ENCODE data around the gene GPSM3. TPM values are rescaled to one million over a fixed set of nuclear protein-coding genes. Genes with fewer than 3 reads are reported as not detected.

GPSM3 gene, protein sequence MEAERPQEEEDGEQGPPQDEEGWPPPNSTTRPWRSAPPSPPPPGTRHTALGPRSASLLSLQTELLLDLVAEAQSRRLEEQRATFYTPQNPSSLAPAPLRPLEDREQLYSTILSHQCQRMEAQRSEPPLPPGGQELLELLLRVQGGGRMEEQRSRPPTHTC
- total RNA-seq, result 3.8 and 5.2 TPM in 2 replicates

DNA sequence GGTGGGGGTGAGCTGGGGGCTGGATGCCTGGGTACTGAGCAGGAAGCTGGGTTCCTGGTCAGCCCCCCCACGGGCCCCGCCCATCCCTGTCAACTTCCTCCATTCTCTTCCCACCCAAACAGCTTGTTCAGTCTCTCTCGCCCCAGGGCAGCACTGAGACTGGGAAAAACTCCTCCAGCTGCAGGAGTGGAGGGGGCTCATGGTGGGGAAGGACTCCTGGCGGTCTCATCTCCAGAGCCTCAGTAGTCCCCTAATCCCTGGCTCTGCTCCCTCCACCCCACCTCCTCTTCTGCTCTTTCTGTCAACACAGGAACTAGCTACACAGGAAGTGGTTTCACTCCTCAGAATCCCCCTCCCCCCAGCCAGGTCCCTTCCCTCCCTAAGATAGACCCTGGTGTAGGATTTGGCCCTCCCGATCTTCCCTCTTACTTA is at the start of gene GPSM3:
GPSM3 (minus strand) TSS at position 36 of the 432 bp plus-strand sequence. CDS start 130 bp downstream, outside the sequence.

DNA sequence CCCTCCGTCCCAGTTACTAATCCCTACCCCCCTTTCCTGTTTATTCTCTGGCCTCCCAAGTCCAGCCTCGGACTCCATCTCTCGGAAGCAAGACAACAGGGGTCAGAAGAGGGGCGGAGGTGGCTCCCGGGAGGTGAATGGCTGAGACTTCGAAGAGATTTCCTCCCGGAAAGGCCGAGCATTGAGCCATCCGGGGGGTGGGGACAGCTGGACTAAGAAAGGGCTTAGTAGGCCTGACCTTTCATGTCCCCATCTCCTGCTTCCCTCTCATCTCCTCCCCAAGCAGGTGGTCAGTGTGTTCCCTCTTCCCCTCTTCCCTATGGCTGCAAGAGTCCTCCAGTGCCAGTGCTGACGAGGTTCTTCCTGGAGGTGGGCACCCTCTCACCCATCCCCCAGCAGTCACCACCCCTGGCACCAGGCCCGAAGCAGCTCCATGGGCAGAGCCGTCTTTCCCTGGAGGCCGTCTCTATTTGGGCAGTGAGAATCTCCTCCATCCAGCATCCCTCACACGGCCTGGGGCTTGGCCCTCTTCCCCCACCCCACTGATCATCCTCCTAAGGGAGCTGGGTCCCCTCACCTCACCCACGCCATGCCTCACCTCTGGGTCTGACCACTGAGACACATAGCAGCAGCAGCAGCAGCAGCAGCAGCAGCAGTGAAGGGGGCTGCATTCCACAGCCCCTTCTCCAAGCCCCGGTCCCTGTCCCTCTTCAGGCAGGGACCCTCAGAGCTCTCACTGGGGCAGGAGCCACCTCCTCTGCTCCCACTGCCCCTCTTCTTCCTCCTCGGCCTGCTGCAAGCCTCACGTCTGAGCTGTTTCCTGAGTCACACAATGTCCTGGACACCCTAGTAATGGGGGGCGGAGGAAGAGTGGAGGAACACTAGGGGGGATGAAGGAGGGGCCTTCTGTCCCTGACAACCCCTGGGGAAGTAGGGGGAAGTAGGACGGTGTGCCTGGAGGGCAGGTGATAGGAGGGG is 31.1 kb upstream of the GPSM3 start, which contains the start of gene NOTCH4:
NOTCH4 (minus strand) TSS at position 810 of the 978 bp plus-strand sequence; CDS start at position 671, 139 bp downstream.

DNA sequence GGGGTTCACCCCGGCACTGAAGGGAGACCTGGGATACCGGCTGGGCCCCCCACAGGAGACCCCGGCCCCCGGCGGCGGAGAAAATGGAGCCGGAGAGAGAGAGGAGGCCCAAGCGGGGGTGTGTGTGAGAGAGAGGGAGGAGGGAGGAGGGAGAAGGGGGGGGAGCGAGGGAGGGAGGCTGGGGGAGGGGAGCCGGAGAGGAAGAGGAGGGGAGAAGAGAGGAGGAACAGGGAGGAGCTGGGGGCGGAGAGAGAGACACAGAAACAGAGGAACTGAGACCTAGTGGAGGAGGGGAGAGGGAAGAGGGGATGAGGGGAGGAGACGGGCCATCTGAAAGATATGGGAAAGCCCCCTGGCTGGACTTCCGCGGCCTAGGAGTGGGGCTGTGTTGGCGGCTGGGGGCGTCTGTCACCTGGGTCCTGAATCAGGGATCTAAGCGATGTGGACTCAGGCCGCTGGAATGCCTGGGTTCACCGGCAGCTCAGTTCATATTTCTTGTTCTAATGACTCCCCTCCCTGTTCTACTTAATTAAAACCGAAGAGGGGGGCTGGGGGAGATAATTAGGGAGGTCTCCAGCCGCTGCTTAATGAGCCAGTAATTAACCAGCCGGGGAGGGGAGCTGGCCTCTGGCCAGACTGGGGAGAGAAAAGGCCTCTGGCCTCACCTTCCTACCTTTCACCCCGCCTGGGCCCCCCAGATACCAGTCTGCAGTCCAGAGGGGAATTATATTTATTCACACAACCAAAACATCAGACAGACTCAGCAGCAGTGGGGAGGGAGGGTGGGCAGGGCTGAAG is 2.2 kb downstream of the GPSM3 start, which contains the start of gene PBX2:
PBX2 (minus strand) TSS at position 149 of the 798 bp plus-strand sequence. CDS start 287 bp downstream, outside the sequence.

DNA sequence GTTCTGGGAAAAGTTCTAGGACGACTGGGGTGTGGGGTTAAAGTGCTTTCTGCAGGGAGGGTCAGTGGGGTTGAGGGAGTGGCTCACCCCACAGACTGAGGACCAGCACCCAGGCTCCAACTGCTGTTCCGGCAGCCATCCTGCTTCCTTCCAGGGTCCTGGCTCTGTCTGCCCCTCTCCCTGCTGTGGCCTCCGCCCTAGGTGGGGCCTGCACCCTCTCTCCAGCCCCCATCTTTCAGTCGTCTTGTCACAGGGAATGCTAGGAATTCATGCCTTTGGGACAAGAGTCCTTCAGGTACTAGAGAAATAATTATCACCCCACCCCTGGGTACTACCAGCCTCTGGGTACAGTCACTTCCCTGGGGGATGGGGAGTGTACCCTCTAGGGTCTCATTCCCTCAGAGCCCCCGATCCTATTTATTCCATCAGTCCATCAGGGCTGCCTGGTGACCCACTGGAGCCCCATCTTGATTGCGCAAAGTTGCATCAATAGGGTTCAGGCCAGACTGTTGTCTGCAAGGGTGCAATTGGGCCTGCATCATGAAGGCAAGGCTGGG is 8.3 kb downstream of the GPSM3 start, which contains the start of gene AGER:
AGER (minus strand) TSS at position 170 of the 557 bp plus-strand sequence; CDS start at position 139, 31 bp downstream.

DNA sequence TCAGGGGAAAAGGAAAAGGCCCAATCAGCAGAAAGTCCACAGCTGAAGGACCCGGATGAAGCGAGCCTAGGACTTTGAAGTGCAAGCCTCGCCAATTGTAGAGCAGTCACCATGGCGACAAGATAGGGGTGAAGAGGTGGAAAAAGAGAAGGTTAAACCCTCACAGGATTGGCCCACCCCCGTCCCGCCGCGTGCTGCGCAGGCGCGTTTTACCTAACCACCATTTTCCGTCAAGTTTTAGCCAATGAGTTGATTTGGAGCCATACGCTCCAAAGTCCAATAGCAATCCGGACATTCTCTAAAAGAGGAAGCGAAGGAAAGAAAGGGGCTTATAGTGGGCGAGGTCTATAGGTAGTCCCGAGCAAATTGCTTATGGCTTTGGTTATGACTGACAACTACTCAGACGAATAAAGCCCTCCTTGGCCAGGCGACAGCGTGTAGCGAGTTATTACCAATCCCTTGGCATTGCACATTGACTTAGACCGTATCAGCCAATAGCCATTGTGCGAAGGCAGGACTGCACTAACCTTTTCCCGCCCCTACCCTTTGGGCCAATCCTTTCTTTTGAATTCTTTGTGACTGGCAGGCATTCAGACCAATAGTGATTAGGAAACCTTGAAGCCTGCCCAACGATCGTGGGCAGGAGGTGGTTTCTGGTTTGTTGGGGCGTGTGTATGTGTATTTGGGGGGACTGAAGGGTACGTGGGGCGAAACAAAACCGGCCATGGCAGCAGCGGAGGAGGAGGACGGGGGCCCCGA is 14.5 kb downstream of the GPSM3 start, which contains the start of gene RNF5:
RNF5 (plus strand) TSS at position 618 of the 759 bp plus-strand sequence; CDS start at position 725, 107 bp downstream.

DNA sequence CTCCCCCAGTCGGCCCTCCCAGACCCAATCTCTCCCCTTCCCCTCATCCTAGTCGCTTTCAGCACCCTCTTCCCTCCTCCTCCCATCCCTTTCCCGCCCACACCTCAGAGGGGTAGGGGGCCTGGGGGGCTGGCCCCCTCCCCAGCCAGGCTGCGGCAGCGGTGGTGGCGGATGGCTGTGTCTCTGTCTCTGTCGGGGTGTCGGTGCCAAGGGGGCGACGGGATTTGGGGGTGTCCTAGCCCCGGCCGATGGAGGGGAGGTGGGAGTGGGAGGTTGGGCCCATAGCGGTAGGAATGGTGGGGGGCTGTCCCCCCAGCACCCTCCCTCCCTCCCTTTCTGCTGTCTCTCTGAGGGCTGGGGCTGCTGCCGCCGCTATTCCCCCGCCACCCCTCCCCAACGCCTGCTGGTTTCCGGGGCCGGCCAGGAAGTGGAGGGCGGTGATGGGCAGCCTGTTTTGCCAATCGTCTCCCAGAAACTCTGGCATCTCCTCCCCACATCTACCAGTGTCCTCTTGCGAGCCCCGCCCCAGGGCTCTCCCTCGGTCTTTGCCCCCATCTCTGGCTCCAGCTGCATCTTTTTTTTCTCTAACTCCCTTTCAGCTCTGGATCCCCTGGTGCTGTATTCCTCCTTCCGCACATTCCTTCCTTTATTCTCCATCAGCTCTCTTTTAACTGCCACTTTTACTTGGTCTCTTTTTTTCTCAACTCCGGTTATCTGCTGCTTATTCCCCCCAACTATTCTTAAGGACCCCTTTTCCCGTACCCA is 16.6 kb downstream of the GPSM3 start, which contains the start of gene AGPAT1:
AGPAT1 (minus strand) TSS at position 374 of the 765 bp plus-strand sequence. CDS start 4,588 bp downstream, outside the sequence.

DNA sequence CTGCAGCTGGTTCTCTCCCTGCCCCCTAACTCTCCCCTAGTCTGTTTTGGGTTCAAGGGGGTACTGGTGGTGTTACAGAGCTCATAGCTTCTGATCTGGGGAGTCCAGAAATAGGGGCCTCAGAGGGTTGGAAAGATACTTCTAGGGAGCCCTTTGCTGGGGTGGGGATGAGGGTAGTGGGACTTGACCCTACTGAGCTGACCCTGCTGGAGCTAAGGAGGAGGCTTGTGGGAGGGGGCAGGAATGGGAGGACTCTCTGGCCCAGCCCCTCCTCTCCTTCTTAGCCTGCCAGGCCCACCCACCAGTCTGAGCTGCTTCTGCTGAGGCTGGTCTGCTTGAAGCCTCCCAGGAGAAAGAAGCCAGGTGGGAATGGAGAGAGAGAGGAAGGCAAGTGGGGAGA is 28.1 kb downstream of the GPSM3 start, which contains the start of gene EGFL8:
EGFL8 (plus strand) TSS at position 301 of the 400 bp plus-strand sequence. CDS start 1,571 bp downstream, outside the sequence.

DNA sequence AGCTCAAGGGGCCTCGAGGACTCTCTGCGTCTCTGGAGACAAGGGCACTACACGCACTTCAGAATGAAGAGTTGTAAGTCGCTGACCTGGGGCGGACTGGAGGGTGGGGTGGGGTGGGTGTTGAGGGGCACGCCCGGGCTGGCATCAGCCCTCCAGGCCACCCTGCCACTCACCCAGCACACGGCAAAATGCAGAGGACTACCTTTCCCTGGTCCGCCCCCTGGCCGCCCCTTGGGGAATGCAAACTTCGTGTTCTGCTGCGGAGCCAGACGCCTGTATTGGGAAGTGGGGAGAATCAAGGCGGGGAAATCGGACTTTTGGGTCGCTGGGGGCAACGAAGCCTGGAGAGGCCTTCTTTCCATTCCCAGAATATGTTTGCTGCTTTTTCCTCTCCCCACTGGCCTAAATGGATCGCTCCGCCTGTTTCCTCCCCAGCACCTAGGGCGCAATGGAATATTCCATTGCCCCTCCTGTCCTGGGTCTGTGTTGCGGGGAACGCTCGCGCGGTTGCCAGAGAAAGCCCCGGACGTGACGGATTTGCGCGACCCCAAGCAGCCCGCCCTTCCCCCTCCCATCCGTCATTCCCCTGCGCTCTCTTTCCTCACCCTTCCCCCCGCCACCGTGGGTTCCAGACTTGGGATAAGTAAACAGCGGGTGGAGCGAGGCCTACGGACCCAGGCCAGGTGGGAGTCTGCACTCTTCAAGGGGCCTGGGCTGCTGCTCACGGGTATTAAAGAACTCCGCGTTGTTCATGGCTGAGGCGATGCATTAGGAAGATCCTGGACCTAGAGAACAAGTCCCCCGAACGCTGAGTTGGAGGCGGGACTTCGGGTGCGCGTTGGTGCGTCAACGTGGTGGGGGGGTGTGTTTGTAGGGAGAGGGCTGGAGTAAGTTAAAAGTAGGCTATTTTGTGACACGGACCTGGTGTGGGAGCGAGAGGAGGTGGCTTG is 38.6 kb downstream of the GPSM3 start, which contains the start of gene PPT2:
PPT2 (plus strand) TSS at position 578 of the 950 bp plus-strand sequence. CDS start 454 bp downstream, outside the sequence.

DNA sequence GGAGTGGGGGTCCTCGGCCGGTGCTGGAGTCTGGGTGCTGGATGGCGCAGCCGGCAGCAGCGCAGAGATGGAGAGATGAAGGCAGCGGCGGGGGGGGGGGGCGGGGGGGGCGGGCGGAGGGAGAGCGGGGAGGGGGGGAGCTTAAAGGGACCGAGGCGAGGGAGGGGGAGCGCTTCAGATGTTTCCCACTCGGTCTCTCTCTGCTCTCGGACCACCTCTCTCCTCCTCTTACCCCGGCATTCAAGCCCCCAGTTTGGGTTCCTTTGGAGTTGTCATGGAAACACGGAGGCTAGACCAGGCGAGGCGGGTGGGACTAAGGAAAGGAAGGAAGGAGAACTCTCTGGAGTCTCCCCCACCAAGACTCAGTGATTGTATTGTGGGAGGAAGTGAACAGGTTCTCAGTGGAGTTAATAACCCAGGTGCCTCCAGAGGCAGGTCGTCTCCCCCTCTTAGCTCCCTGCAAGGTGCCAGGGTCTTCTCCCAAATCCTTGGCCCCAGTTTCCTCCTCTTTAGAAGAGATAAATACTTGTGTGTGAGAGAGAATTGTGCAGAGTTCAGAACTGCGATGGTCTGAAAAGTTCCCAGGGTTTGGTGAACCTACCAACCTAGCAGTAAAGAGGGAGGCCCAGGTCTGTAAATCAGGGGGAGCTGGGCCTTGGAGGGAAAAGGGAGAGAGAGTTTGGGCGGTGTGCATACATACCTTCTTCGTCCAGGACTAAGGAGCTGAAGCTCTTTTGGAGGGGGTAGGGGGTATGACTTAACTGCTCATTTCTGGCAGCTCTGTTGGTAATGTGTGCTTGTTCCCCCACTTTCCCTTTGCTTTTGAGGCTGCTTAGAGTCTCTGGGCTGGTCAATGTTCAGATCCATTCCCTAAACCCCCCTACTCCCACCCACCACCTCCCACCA is 40.3 kb downstream of the GPSM3 start, which contains the start of gene PRRT1:
PRRT1 (minus strand) TSS at position 77 of the 906 bp plus-strand sequence. CDS start 112 bp downstream, outside the sequence.

Other genes starting within 250 kb of the GPSM3 start
- gene CFB, start 246.5 kb downstream of the GPSM3 start, total RNA-seq, result 1.3 and 7.9 TPM in 2 replicates
- gene NELFE, start 233.7 kb downstream of the GPSM3 start, total RNA-seq, result 118 and 128 TPM in 2 replicates
- gene SKIC2, start 233.5 kb downstream of the GPSM3 start, total RNA-seq, result 33.7 and 49.4 TPM in 2 replicates
- gene DXO, start 220.5 kb downstream of the GPSM3 start, total RNA-seq, result 10.6 and 12.7 TPM in 2 replicates
- 0.65 and 0.91 TPM in 2 replicates for gene C4A, start 210.6 kb downstream of the GPSM3 start, total RNA-seq
- 0.32 and 1.1 TPM in 2 replicates for gene C4B, start 177.8 kb downstream of the GPSM3 start, total RNA-seq
- not detected in 2 replicates for gene CYP21A2, start 154.2 kb downstream of the GPSM3 start, total RNA-seq
- gene TNXB, start 83.3 kb downstream of the GPSM3 start, total RNA-seq, result under 0.01 and 0.15 TPM in 2 replicates
- 15.3 and 15.7 TPM in 2 replicates for gene ATF6B, start 64.4 kb downstream of the GPSM3 start, total RNA-seq
- 7.4 and 9.7 TPM in 2 replicates for gene FKBPL, start 62.4 kb downstream of the GPSM3 start, total RNA-seq
- under 0.01 and 0.30 TPM in 2 replicates for gene PRRT1, start 40.7 kb downstream of the GPSM3 start, total RNA-seq
- 22.2 and 36.1 TPM in 2 replicates for gene PPT2, start 38.5 kb downstream of the GPSM3 start, total RNA-seq
- 0.65 and 1.4 TPM in 2 replicates for gene EGFL8, start 28.0 kb downstream of the GPSM3 start, total RNA-seq
- gene AGPAT1, start 16.6 kb downstream of the GPSM3 start, total RNA-seq, result 5.3 and 8.1 TPM in 2 replicates
- 44.2 and 47.7 TPM in 2 replicates for gene RNF5, start 14.2 kb downstream of the GPSM3 start, total RNA-seq
- gene AGER, start 8.4 kb downstream of the GPSM3 start, total RNA-seq, result under 0.01 and 0.46 TPM in 2 replicates
- gene PBX2, start 2.4 kb downstream of the GPSM3 start, total RNA-seq, result 48.5 and 59.4 TPM in 2 replicates
- gene NOTCH4, start 31.4 kb upstream of the GPSM3 start, total RNA-seq, result 42.4 and 52.3 TPM in 2 replicates
- gene TSBP1, start 179.3 kb upstream of the GPSM3 start, total RNA-seq, result not detected in 2 replicates
- gene BTNL2, start 214.5 kb upstream of the GPSM3 start, total RNA-seq, result not detected in 2 replicates
- gene HLA-DRA, start 247.2 kb upstream of the GPSM3 start, total RNA-seq, result not detected in 2 replicates

All from epithelial cell of umbilical artery (primary cell).